Measurements from ENCODE around the gene FAM210A.

- TF ChIP-seq GATA2 (IDR thresholded peaks at IDR 0.05; ENCODE audit: low read depth, low read length) (no peak), GATA3 (IDR thresholded peaks at IDR 0.05; ENCODE audit: low read depth, low read length) (no peak)
Observed at GRCh38 chr18:13712400-13713131, 13.8 kb downstream of the FAM210A start.

All from SH-SY5Y (cell line).